K562 (cell line): ENCODE measurements around the gene RHPN2. TPM values are rescaled to one million over a fixed set of nuclear protein-coding genes. Genes with fewer than 3 reads are reported as not detected.

Source experiments
- ATAC-seq: fragments of 200-7000 bp; cut with Tn5 transposase; 3 replicates; pipeline ENCODE4 v1.9.1; 2020; ENCODE audit warnings: moderate library complexity
- BruUV-seq: library from RNA; stranded (reverse); fragments of 400-500 nt; replicated peaks from 2 replicates; lab custom pipeline; 2021; lab: Mats Ljungman, UMichigan
- CTCF ChIA-PET: fragments of 300-600 bp; formaldehyde crosslinking; extraction: SDS; loops from one replicate; lab custom pipeline; 2021; ENCODE audit warnings: low intra/inter-chr PET ratio; lab: Yijun Ruan, JAX
- POLR2A ChIA-PET: fragments of 300-600, 350-650 bp; sonication (Branson Sonifier 250); formaldehyde crosslinking; extraction: SDS; loops from one replicate; lab custom pipeline; 2021; ENCODE audit warnings: antibody characterized with exemption, inconsistent platforms; lab: Yijun Ruan, JAX
- DNase-seq, 4 experiments: peaks; one replicate each; pipeline versions ENCODE4 v3.0.0 to v3.0.0-alpha.2; 2011 to 2018; ENCODE audit warnings: low spot score in 3 of 4, mixed read lengths in 3 of 4; ENCODE audit errors: extremely low read depth in 1 of 4
- FAIRE-seq: peaks from 2 replicates; lab custom pipeline; 2011; peaks lifted over from hg19 to GRCh38; lab: Jason Lieb, UNC
- H2AFZ ChIP-seq: 2 replicates; pipeline ENCODE4 v1.6.0; 2011; ENCODE audit warnings: low read depth, low read length, control low read depth, inconsistent platforms
- H3K27ac ChIP-seq: fragments of 200-600 bp; 3 replicates; pipeline ENCODE4 v1.8.0; 2011; ENCODE audit warnings: low read depth, mild to moderate bottlenecking, control low read depth, inconsistent platforms, low read length, moderate library complexity, mixed read lengths; ENCODE audit errors: extremely low read depth
- H3K27me3 ChIP-seq, 2 experiments: fragments of 300-600 bp in 1 of 2; 2 replicates in 1 of 2; 3 replicates in 1 of 2; pipeline versions ENCODE4 v1.6.0 to v1.8.0; 2011; ENCODE audit warnings: inconsistent platforms in 2 of 2, low read length in 2 of 2, mild to moderate bottlenecking in 1 of 2, mixed read lengths in 1 of 2, moderate library complexity in 1 of 2; ENCODE audit not compliant: control insufficient read depth in 2 of 2, insufficient read depth in 2 of 2
- H3K36me3 ChIP-seq: fragments of 300-600 bp; 3 replicates; pipeline ENCODE4 v1.8.0; 2011; ENCODE audit warnings: mild to moderate bottlenecking, low read length, inconsistent platforms; ENCODE audit not compliant: control insufficient read depth, insufficient read depth
- H3K4me1 ChIP-seq, 2 experiments: fragments of 200-600 bp in 1 of 2; replicated peaks in 1 of 2; 2 replicates in 1 of 2; 3 replicates in 1 of 2; pipeline versions ENCODE4 v1.5.1 to v1.8.0; 2011; ENCODE audit warnings: inconsistent platforms in 2 of 2, low read length in 2 of 2, mild to moderate bottlenecking in 1 of 2, mixed read lengths in 1 of 2, moderate library complexity in 1 of 2; ENCODE audit not compliant: control insufficient read depth in 2 of 2, insufficient read depth in 2 of 2
- H3K4me2 ChIP-seq: 2 replicates; pipeline ENCODE4 v1.6.1; 2011; ENCODE audit warnings: low read length, control low read depth, inconsistent platforms, mixed read lengths; ENCODE audit not compliant: insufficient read depth
- H3K4me3 ChIP-seq: fragments of 200-600 bp; sonication (generic), shearing (Covaris generic); 2 replicates; pipeline ENCODE4 v1.5.1; 2016; ENCODE audit warnings: control low read depth, inconsistent platforms
- H3K79me2 ChIP-seq: fragments of 200-600 bp; 3 replicates; pipeline ENCODE4 v1.8.0; 2011; ENCODE audit warnings: low read length, inconsistent platforms; ENCODE audit not compliant: control insufficient read depth, insufficient read depth
- H3K9ac ChIP-seq, 2 experiments: 2 replicates each; pipeline versions ENCODE4 v1.6.0 to v1.6.1; 2011; ENCODE audit warnings: low read depth in 2 of 2, low read length in 2 of 2, control low read depth in 1 of 2, inconsistent platforms in 1 of 2, mild to moderate bottlenecking in 1 of 2, mixed read lengths in 1 of 2; ENCODE audit not compliant: insufficient read depth in 1 of 2
- H3K9me1 ChIP-seq: one replicate; pipeline ENCODE4 v1.6.0; 2011; ENCODE audit warnings: inconsistent platforms, mild to moderate bottlenecking, low read length, moderate library complexity; ENCODE audit not compliant: control insufficient read depth, insufficient read depth
- H3K9me3 ChIP-seq: replicated peaks from 2 replicates; pipeline ENCODE4 v1.5.1; 2011; ENCODE audit warnings: low read depth, low read length, inconsistent platforms; ENCODE audit not compliant: control insufficient read depth, insufficient read depth
- H4K20me1 ChIP-seq: replicated peaks from 2 replicates; pipeline ENCODE4 v1.6.1; 2011; ENCODE audit warnings: low read length, inconsistent platforms, mixed read lengths; ENCODE audit not compliant: control insufficient read depth, insufficient read depth
- GATAD2B ChIP-seq: fragments of 450-650 bp; IDR thresholded peaks from 2 replicates; pipeline ENCODE4 v1.6.1; 2017; ENCODE audit warnings: mild to moderate bottlenecking, borderline replicate concordance
- HNRNPUL1 ChIP-seq: fragments of 200-400 bp; formaldehyde crosslinking; IDR thresholded peaks from 2 replicates; pipeline ENCODE4 v1.6.1; 2017; ENCODE audit warnings: low read length
- RAD51 ChIP-seq: fragments of 450-650 bp; IDR thresholded peaks from 2 replicates; pipeline ENCODE4 v1.7.1; 2016; ENCODE audit warnings: low read depth, mild to moderate bottlenecking, borderline replicate concordance
- SLC30A9 ChIP-seq: fragments of 250-450 bp; sonication (Bioruptor Pico); IDR thresholded peaks from 2 replicates; pipeline ENCODE4 v1.8.0; 2022; ENCODE audit warnings: mild to moderate bottlenecking, moderate library complexity
- SMAD1 ChIP-seq: fragments of 150-350 bp; IDR thresholded peaks from 2 replicates; pipeline ENCODE4 v1.6.1; 2014; ENCODE audit warnings: low read length, low read depth; ENCODE audit not compliant: partially characterized antibody
- SNRNP70 ChIP-seq: fragments of 200-400 bp; formaldehyde crosslinking; optimal IDR thresholded peaks from 2 replicates; pipeline ENCODE3; 2017; ENCODE audit warnings: low read depth, low read length
- TSC22D4 ChIP-seq: fragments of 450-650 bp; IDR thresholded peaks from 2 replicates; pipeline ENCODE4 v1.6.1; 2016; ENCODE audit warnings: missing genetic modification characterization, missing biosample characterization, control low read depth
- XRCC4 ChIP-seq: IDR thresholded peaks from one replicate; pipeline ENCODE4 v1.6.1; 2011; ENCODE audit not compliant: insufficient read depth, insufficient read length; ENCODE audit errors: extremely low read depth
- ZC3H8 ChIP-seq: fragments of 450-650 bp; IDR thresholded peaks from 2 replicates; pipeline ENCODE4 v1.6.1; 2017
- ZFP1 ChIP-seq: fragments of 450-650 bp; formaldehyde crosslinking; IDR thresholded peaks from 2 replicates; pipeline ENCODE4 v1.4.0; 2020; ENCODE audit warnings: mild to moderate bottlenecking, mixed read lengths
- ZFX ChIP-seq: sonication (generic); formaldehyde crosslinking; IDR thresholded peaks from 2 replicates; pipeline ENCODE4 v1.8.0; 2022; ENCODE audit warnings: mild to moderate bottlenecking, missing genetic modification reagents, moderate library complexity
- ZKSCAN3 ChIP-seq: fragments of 250-450 bp; sonication (Bioruptor Pico); IDR thresholded peaks from 2 replicates; pipeline ENCODE4 v1.4.0; 2020
- ZNF197 ChIP-seq: fragments of 200-800 bp; sonication (Bioruptor generic); IDR thresholded peaks from 2 replicates; pipeline ENCODE4 v1.6.1; 2016; ENCODE audit warnings: low read depth, missing genetic modification characterization, missing compliant biosample characterization
- ZNF324 ChIP-seq: fragments of 250-450 bp; sonication (Bioruptor Pico); IDR thresholded peaks from 2 replicates; pipeline ENCODE4 v1.4.0; 2020; ENCODE audit warnings: mild to moderate bottlenecking
- WGBS: fragments of 100-300 bp; shearing (Covaris generic); methylation state at CpG from one replicate; pipeline ENCODE4 v1.1.6; 2016; ENCODE audit warnings: low coverage, mixed read lengths; ENCODE audit not compliant: insufficient coverage; ENCODE audit errors: missing lambda C conversion rate; 5-methylcytosine and 5-hydroxymethylcytosine counted together
- in situ Hi-C: fragments of 300-500 bp; cut with MboI; formaldehyde crosslinking; loops from 4 replicates; pipeline ENCODE4 v1.15.0; 2018; ENCODE audit warnings: inconsistent platforms, mixed read lengths
- intact Hi-C: fragments of 100-400 bp; cut with micrococcal nuclease; formaldehyde crosslinking; loops from 2 replicates; pipeline ENCODE4 v1.14.2; 2022
- polyA plus RNA-seq, 8 experiments: library from polyadenylated mRNA; depleted of rRNA in 4 of 8; stranded (reverse) in 5 of 8; unstranded in 3 of 8; fragments of >200 nt; fragmentation: Nextera tagmentation in 2 of 8; fragmentation: Illumina TruSeq in 1 of 8; extraction: Ambion mirVana in 2 of 8; extraction: Trizol in 1 of 8; gene quantifications; 2 replicates each; pipeline versions ENCODE4 v1.2.1 to v1.2.3, GENCODE V29; 2011 to 2014; ENCODE audit warnings: inconsistent platforms in 1 of 8, missing spikeins in 1 of 8
- small RNA-seq: library from RNA; depleted of rRNA; stranded (forward); fragments of <200 nt; gene quantifications from one replicate; pipeline ENCODE3, GENCODE V24; 2014
- total RNA-seq, 7 experiments: library from RNA; depleted of rRNA in 6 of 7; stranded (reverse); fragments of >200 nt in 6 of 7; fragmentation: Illumina TruSeq in 2 of 7; extraction: Trizol in 2 of 7; gene quantifications; 2 replicates each; pipeline versions ENCODE4 v1.2.1 to v1.2.3, GENCODE V29; 2011 to 2021; ENCODE audit warnings: low replicate concordance in 1 of 7

Gene RHPN2
- total and polyA plus RNA-seq, 9 of the 15 experiments (the other 6 are each of a cell fraction or from before 2014, with no cell fraction given): 0.63 to 9.9 (median 3.2) TPM

- H4K20me1 ChIP-seq: no peaks in the 10 kb centered on the region
- no peaks in the 10 kb centered on the region for H3K27me3 ChIP-seq
- ChIA-PET POLR2A (interaction anchor here (1.4 kb wide), 1 partner anchor 13 kb away, joined by 4 read pairs; no protein-coding TSS in a partner anchor), CTCF (no interaction called here)
- TF ChIP-seq GATAD2B (no peak), HNRNPUL1 (no peak), SMAD1 (no peak), ZC3H8 (no peak), ZNF324 (CRISPR knock-in tag) (no peak), XRCC4 (no peak), ZFX (CRISPR knock-in tag) (no peak), TSC22D4 (tag) (no peak), SLC30A9 (no peak), ZKSCAN3 (no peak), RAD51 (no peak), SNRNP70 (no peak), ZFP1 (no peak), ZNF197 (no peak)
- 30% methylated on average over 2 of the region's 2 CpGs for WGBS
- ATAC-seq (no peak), FAIRE-seq (no peak), DNase-seq (no peak)
- H3K27ac ChIP-seq: no peak overlapping the region
- intact Hi-C loops: no loop called here
- no peaks in the 10 kb centered on the region for H3K9me3 ChIP-seq
- H3K4me1 ChIP-seq: no peaks in the 10 kb centered on the region
- H3K79me2 ChIP-seq: no peaks in the 10 kb centered on the region
- H3K36me3 ChIP-seq: no peaks in the 10 kb centered on the region
- no peaks in the 10 kb centered on the region for H3K9me1 ChIP-seq
- no peak overlapping the region for H3K9ac ChIP-seq
- H3K4me3 ChIP-seq: no peak overlapping the region
- no peak overlapping the region for H3K4me2 ChIP-seq
- in situ Hi-C loops: no loop called here
- no TSS peak for BruUV-seq
- no peak overlapping the region for H2AFZ ChIP-seq
These were observed 135.9 kb downstream of the RHPN2 start for GRCh38 chr19:32928806-32929205.

Small RNAs within 50 kb of the gene (small RNA-seq; reads per million reads assigned to genes)
- gene AC008521.1: not detected
- not detected for gene AC008521.2

Other genes with a start within 250 kb of the RHPN2 start
Only the 7 nearest of the 8 such genes appear.
- not detected in 2 replicates for gene SLC7A9, start 195.1 kb downstream of the RHPN2 start, total RNA-seq (2014; rRNA removed)
- not detected in 2 replicates for gene SLC7A9, start 195.1 kb downstream of the RHPN2 start, total RNA-seq (2014; rRNA removed; fragmentation: Illumina TruSeq; extraction: Trizol)
- not detected in 2 replicates for gene SLC7A9, start 195.1 kb downstream of the RHPN2 start, total RNA-seq (2015; rRNA removed; fragmentation: Illumina TruSeq; extraction: Trizol)
- gene SLC7A9, start 195.1 kb downstream of the RHPN2 start, total RNA-seq (2021): not detected in 2 replicates
- not detected in 2 replicates for gene SLC7A9, start 195.1 kb downstream of the RHPN2 start, polyA plus RNA-seq (2011; rRNA removed)
- not detected in 2 replicates for gene SLC7A9, start 195.1 kb downstream of the RHPN2 start, polyA plus RNA-seq (2014; fragmentation: Illumina TruSeq; extraction: Trizol)
- not detected for gene SLC7A9, start 195.1 kb downstream of the RHPN2 start, polyA plus RNA-seq (2014; fragmentation: Nextera tagmentation; extraction: Ambion mirVana)
- gene SLC7A9, start 195.1 kb downstream of the RHPN2 start, polyA plus RNA-seq (2014; rRNA removed): not detected in 2 replicates
- gene CEP89, start 92.9 kb downstream of the RHPN2 start, total RNA-seq (2014; rRNA removed): 5.6 and 8.5 TPM in 2 replicates
- gene CEP89, start 92.9 kb downstream of the RHPN2 start, total RNA-seq (2014; rRNA removed; fragmentation: Illumina TruSeq; extraction: Trizol): 5.5 and 7.1 TPM in 2 replicates
- gene CEP89, start 92.9 kb downstream of the RHPN2 start, total RNA-seq (2015; rRNA removed; fragmentation: Illumina TruSeq; extraction: Trizol): 7.2 and 7.7 TPM in 2 replicates
- 10.2 and 10.5 TPM in 2 replicates for gene CEP89, start 92.9 kb downstream of the RHPN2 start, total RNA-seq (2021)
- gene CEP89, start 92.9 kb downstream of the RHPN2 start, polyA plus RNA-seq (2011; rRNA removed): 11.2 and 13.0 TPM in 2 replicates
- 14.3 and 15.0 TPM in 2 replicates for gene CEP89, start 92.9 kb downstream of the RHPN2 start, polyA plus RNA-seq (2014; fragmentation: Illumina TruSeq; extraction: Trizol)
- gene CEP89, start 92.9 kb downstream of the RHPN2 start, polyA plus RNA-seq (2014; fragmentation: Nextera tagmentation; extraction: Ambion mirVana): 1 to 10 TPM; 5.5 to 7.0 TPM
- gene CEP89, start 92.9 kb downstream of the RHPN2 start, polyA plus RNA-seq (2014; rRNA removed): 13.8 and 14.1 TPM in 2 replicates
- gene FAAP24, start 92.6 kb downstream of the RHPN2 start, total RNA-seq (2014; rRNA removed): 5.5 and 6.0 TPM in 2 replicates
- 4.6 and 6.2 TPM in 2 replicates for gene FAAP24, start 92.6 kb downstream of the RHPN2 start, total RNA-seq (2014; rRNA removed; fragmentation: Illumina TruSeq; extraction: Trizol)
- gene FAAP24, start 92.6 kb downstream of the RHPN2 start, total RNA-seq (2015; rRNA removed; fragmentation: Illumina TruSeq; extraction: Trizol): 5.5 and 6.5 TPM in 2 replicates
- gene FAAP24, start 92.6 kb downstream of the RHPN2 start, total RNA-seq (2021): 4.9 and 7.4 TPM in 2 replicates
- gene FAAP24, start 92.6 kb downstream of the RHPN2 start, polyA plus RNA-seq (2011; rRNA removed): 6.8 and 8.2 TPM in 2 replicates
- gene FAAP24, start 92.6 kb downstream of the RHPN2 start, polyA plus RNA-seq (2014; fragmentation: Illumina TruSeq; extraction: Trizol): 8.7 and 11.8 TPM in 2 replicates
- gene FAAP24, start 92.6 kb downstream of the RHPN2 start, polyA plus RNA-seq (2014; fragmentation: Nextera tagmentation; extraction: Ambion mirVana): 10 to 100 TPM; 16.0 to 21.6 TPM
- gene FAAP24, start 92.6 kb downstream of the RHPN2 start, polyA plus RNA-seq (2014; rRNA removed): 6.3 and 10.8 TPM in 2 replicates
- gene GPATCH1, start 16.3 kb upstream of the RHPN2 start, total RNA-seq (2014; rRNA removed): 6.6 and 9.4 TPM in 2 replicates
- gene GPATCH1, start 16.3 kb upstream of the RHPN2 start, total RNA-seq (2014; rRNA removed; fragmentation: Illumina TruSeq; extraction: Trizol): 7.1 and 8.1 TPM in 2 replicates
- gene GPATCH1, start 16.3 kb upstream of the RHPN2 start, total RNA-seq (2015; rRNA removed; fragmentation: Illumina TruSeq; extraction: Trizol): 9.5 and 9.6 TPM in 2 replicates
- 7.0 and 8.0 TPM in 2 replicates for gene GPATCH1, start 16.3 kb upstream of the RHPN2 start, total RNA-seq (2021)
- gene GPATCH1, start 16.3 kb upstream of the RHPN2 start, polyA plus RNA-seq (2011; rRNA removed): 7.9 and 9.1 TPM in 2 replicates
- 7.5 and 9.7 TPM in 2 replicates for gene GPATCH1, start 16.3 kb upstream of the RHPN2 start, polyA plus RNA-seq (2014; fragmentation: Illumina TruSeq; extraction: Trizol)
- 1 to 10 TPM; 3.7 to 9.2 TPM for gene GPATCH1, start 16.3 kb upstream of the RHPN2 start, polyA plus RNA-seq (2014; fragmentation: Nextera tagmentation; extraction: Ambion mirVana)
- 7.7 and 10.9 TPM in 2 replicates for gene GPATCH1, start 16.3 kb upstream of the RHPN2 start, polyA plus RNA-seq (2014; rRNA removed)
- gene WDR88, start 67.2 kb upstream of the RHPN2 start, total RNA-seq (2014; rRNA removed): not detected in 2 replicates
- gene WDR88, start 67.2 kb upstream of the RHPN2 start, total RNA-seq (2014; rRNA removed; fragmentation: Illumina TruSeq; extraction: Trizol): not detected in 2 replicates
- not detected in 2 replicates for gene WDR88, start 67.2 kb upstream of the RHPN2 start, total RNA-seq (2015; rRNA removed; fragmentation: Illumina TruSeq; extraction: Trizol)
- gene WDR88, start 67.2 kb upstream of the RHPN2 start, total RNA-seq (2021): not detected in 2 replicates
- gene WDR88, start 67.2 kb upstream of the RHPN2 start, polyA plus RNA-seq (2011; rRNA removed): not detected in 2 replicates
- gene WDR88, start 67.2 kb upstream of the RHPN2 start, polyA plus RNA-seq (2014; fragmentation: Illumina TruSeq; extraction: Trizol): not detected in 2 replicates
- gene WDR88, start 67.2 kb upstream of the RHPN2 start, polyA plus RNA-seq (2014; fragmentation: Nextera tagmentation; extraction: Ambion mirVana): under 1 TPM; 0.03 to 0.04 TPM
- gene WDR88, start 67.2 kb upstream of the RHPN2 start, polyA plus RNA-seq (2014; rRNA removed): not detected in 2 replicates
- not detected in 2 replicates for gene LRP3, start 129.4 kb upstream of the RHPN2 start, total RNA-seq (2014; rRNA removed)
- gene LRP3, start 129.4 kb upstream of the RHPN2 start, total RNA-seq (2014; rRNA removed; fragmentation: Illumina TruSeq; extraction: Trizol): not detected in 2 replicates
- not detected in 2 replicates for gene LRP3, start 129.4 kb upstream of the RHPN2 start, total RNA-seq (2015; rRNA removed; fragmentation: Illumina TruSeq; extraction: Trizol)
- 0.04 and 0.29 TPM in 2 replicates for gene LRP3, start 129.4 kb upstream of the RHPN2 start, total RNA-seq (2021)
- not detected in 2 replicates for gene LRP3, start 129.4 kb upstream of the RHPN2 start, polyA plus RNA-seq (2011; rRNA removed)
- not detected in 2 replicates for gene LRP3, start 129.4 kb upstream of the RHPN2 start, polyA plus RNA-seq (2014; fragmentation: Illumina TruSeq; extraction: Trizol)
- not detected for gene LRP3, start 129.4 kb upstream of the RHPN2 start, polyA plus RNA-seq (2014; fragmentation: Nextera tagmentation; extraction: Ambion mirVana)
- gene LRP3, start 129.4 kb upstream of the RHPN2 start, polyA plus RNA-seq (2014; rRNA removed): not detected in 2 replicates
- not detected in 2 replicates for gene SLC7A10, start 161.0 kb upstream of the RHPN2 start, total RNA-seq (2014; rRNA removed)
- gene SLC7A10, start 161.0 kb upstream of the RHPN2 start, total RNA-seq (2014; rRNA removed; fragmentation: Illumina TruSeq; extraction: Trizol): not detected in 2 replicates
- gene SLC7A10, start 161.0 kb upstream of the RHPN2 start, total RNA-seq (2015; rRNA removed; fragmentation: Illumina TruSeq; extraction: Trizol): not detected in 2 replicates
- not detected in 2 replicates for gene SLC7A10, start 161.0 kb upstream of the RHPN2 start, total RNA-seq (2021)
- gene SLC7A10, start 161.0 kb upstream of the RHPN2 start, polyA plus RNA-seq (2011; rRNA removed): not detected in 2 replicates
- gene SLC7A10, start 161.0 kb upstream of the RHPN2 start, polyA plus RNA-seq (2014; fragmentation: Illumina TruSeq; extraction: Trizol): not detected in 2 replicates
- gene SLC7A10, start 161.0 kb upstream of the RHPN2 start, polyA plus RNA-seq (2014; fragmentation: Nextera tagmentation; extraction: Ambion mirVana): under 1 TPM in 1 of 2 experiments, not detected in 1; 0.07 TPM
- gene SLC7A10, start 161.0 kb upstream of the RHPN2 start, polyA plus RNA-seq (2014; rRNA removed): not detected in 2 replicates